Stimulated activated memory B cell treated with anti-CD40 and anti-IgM and Interleukin-4, amounts not matched to agents 10 μg/mL and 1 μg/mL and 100 μg/mL, for 72 hours (primary cell): Measurements from ENCODE around the gene KIF19.

Experiments
- ATAC-seq: fragments of 150-1000 bp; cut with Tn5 transposase; 2 replicates; pipeline ENCODE4 v1.10.0; 2021
- H3K27ac Mint-ChIP-seq: one replicate; pipeline ENCODE4 v1.8.0; 2022; ENCODE audit warnings: mild to moderate bottlenecking, mixed read lengths
- H3K27me3 Mint-ChIP-seq: one replicate; pipeline ENCODE4 v1.8.0; 2022; ENCODE audit warnings: mixed read lengths
- H3K36me3 Mint-ChIP-seq: one replicate; pipeline ENCODE4 v1.8.0; 2022; ENCODE audit warnings: mixed read lengths
- H3K4me1 Mint-ChIP-seq: one replicate; pipeline ENCODE4 v1.8.0; 2022; ENCODE audit warnings: mixed read lengths
- H3K4me3 Mint-ChIP-seq: one replicate; pipeline ENCODE4 v1.8.0; 2022; ENCODE audit warnings: mild to moderate bottlenecking, moderate library complexity, mixed read lengths
- H3K9me3 Mint-ChIP-seq: one replicate; pipeline ENCODE4 v1.8.0; 2022; ENCODE audit warnings: mixed read lengths

Gene KIF19

GRCh38 chr17:74380086-74380958, 54.3 kb downstream of the KIF19 start:
- H3K4me3 Mint-ChIP-seq = no peak overlapping the region
- peak; percentile 3 for ATAC-seq
- peaks cover 29% of the 10 kb centered on the region for H3K27me3 Mint-ChIP-seq
- H3K27ac Mint-ChIP-seq = no peak overlapping the region
- H3K4me1 Mint-ChIP-seq = no peaks in the 10 kb centered on the region
- H3K9me3 Mint-ChIP-seq = no peaks in the 10 kb centered on the region
- no peaks in the 10 kb centered on the region for H3K36me3 Mint-ChIP-seq

DNA sequence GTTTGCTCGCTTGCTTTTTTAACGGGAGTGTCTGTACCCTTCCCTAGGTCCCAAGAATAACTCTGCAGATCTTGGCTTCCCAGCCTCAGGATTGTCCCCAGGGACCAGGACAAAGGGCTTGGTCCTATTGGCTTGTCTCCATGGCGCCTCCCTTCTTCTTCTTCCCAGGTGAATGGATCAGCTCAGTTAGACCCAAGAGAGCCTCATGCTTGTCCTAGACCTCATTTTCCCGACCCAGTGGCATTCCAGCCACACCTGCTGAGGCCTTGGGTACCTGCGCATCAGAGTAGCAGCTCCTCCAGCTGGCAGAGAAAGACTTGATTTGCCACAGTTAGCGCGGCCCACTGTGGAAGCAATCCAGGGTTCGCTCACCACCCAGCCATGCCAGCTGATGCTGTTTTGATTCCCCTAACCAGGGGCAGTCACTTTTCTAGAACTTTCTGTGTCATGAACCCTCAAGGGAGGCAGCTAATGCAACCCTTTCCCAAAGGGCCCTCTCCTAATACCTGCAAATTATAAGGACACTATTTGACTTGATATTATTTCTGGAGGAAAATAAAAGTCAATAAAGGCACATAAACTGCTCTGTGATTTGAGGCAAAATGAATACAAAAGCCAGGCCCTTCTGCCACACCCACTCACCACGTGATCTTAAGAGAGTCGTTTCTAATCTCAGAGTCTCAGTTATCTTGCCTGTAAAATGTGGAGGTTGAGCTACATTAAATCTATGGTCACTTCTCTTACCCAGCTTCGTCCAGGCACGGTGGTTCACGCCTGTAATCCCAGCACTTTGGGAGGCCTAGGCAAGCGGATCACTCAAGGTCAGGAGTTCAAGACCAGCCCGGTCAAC, 55.2 kb downstream of the KIF19 start:
- no peaks in the 10 kb centered on the region for H3K4me1 Mint-ChIP-seq
- no peak for ATAC-seq
- no peaks in the 10 kb centered on the region for H3K36me3 Mint-ChIP-seq
- H3K4me3 Mint-ChIP-seq = no peak overlapping the region
- H3K9me3 Mint-ChIP-seq = no peaks in the 10 kb centered on the region
- H3K27ac Mint-ChIP-seq = no peak overlapping the region
- H3K27me3 Mint-ChIP-seq = peaks cover 35% of the 10 kb centered on the region

GRCh38 chr17:74383141-74383540, 57.1 kb downstream of the KIF19 start:
- Mint-ChIP-seq H3K9me3 (no peaks in the 10 kb centered on the region), H3K27ac (no peak overlapping the region), H3K27me3 (peaks cover 28% of the 10 kb centered on the region), H3K4me3 (no peak overlapping the region), H3K36me3 (no peaks in the 10 kb centered on the region), H3K4me1 (no peaks in the 10 kb centered on the region)
- no peak for ATAC-seq

DNA sequence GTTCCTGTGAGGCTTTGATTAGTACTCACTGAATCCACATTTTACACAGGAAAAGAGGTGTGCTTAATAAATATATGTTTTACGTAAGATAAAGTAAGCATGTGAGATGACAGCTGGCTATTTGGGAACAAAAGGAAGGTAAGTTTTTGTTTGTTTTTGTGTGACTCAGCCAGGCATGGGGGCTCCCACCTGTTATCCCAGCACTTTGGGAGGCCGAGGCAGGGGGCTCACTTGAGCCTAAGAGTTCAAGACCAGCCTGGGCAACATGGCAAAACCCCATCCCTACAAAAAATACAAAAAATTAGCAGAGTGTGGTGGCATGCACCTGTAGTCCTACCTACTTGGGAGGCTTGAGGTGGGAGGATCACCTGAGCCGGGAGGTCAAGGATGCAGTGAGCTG, 59.2 kb downstream of the KIF19 start:
- peaks cover 19% of the 10 kb centered on the region for H3K27me3 Mint-ChIP-seq
- H3K36me3 Mint-ChIP-seq = no peaks in the 10 kb centered on the region
- no peak overlapping the region for H3K27ac Mint-ChIP-seq
- no peaks in the 10 kb centered on the region for H3K9me3 Mint-ChIP-seq
- no peak overlapping the region for H3K4me3 Mint-ChIP-seq
- no peaks in the 10 kb centered on the region for H3K4me1 Mint-ChIP-seq
- ATAC-seq = no peak

GRCh38 chr17:74386386-74386785, 60.4 kb downstream of the KIF19 start:
- peaks cover 19% of the 10 kb centered on the region for H3K27me3 Mint-ChIP-seq
- no peaks in the 10 kb centered on the region for H3K36me3 Mint-ChIP-seq
- no peaks in the 10 kb centered on the region for H3K4me1 Mint-ChIP-seq
- H3K27ac Mint-ChIP-seq = no peak overlapping the region
- no peak for ATAC-seq
- H3K9me3 Mint-ChIP-seq = no peaks in the 10 kb centered on the region
- H3K4me3 Mint-ChIP-seq = no peak overlapping the region

DNA sequence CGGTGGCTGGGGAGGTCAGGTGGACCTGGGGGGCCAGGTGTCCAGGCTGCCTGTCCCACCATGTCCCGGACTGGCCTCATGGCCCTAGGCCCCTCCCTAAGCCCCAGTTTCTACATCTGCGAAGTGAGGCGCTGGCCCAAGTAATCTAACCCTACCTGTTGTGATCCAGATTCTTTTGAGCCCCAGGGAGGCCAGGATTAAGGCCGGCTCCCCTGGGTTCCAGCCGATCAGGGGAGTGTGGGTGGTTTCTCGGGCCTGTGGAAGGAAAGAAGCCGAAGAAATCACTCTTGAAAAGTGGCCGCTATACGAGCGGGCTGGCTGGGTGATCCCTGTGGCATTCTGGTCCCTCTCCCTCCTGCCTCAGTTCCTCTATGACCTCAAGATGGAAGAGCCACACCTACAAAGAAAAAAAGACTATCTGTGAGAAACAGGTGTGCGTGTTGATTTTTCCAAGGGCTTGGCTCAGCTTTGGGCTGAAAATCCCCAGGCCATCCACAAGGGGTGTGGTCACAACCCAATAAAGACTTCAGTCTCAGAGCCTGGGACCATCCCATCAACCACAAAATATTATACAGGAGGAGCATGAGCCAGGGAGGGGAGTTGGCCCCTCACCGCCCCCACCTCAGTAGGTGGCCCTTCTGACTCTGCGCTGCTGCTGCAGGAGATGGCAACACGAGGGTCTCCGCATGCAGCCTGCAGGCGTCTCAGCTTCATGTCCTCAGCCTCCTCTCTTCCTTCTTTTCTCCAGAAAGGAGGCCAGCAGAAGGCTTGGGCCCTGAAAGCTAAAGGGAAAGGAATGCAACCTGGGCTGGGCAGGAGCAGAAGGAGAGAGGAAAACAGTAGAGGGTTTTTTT, 61.6 kb downstream of the KIF19 start:
- Mint-ChIP-seq H3K36me3 (no peaks in the 10 kb centered on the region), H3K9me3 (no peaks in the 10 kb centered on the region), H3K4me1 (no peaks in the 10 kb centered on the region), H3K4me3 (no peak overlapping the region), H3K27ac (no peak overlapping the region), H3K27me3 (peaks cover 19% of the 10 kb centered on the region)
- ATAC-seq = peak; percentile 50

GRCh38 chr17:74389084-74389753, 63.2 kb downstream of the KIF19 start:
- H3K36me3 Mint-ChIP-seq = no peaks in the 10 kb centered on the region
- H3K27me3 Mint-ChIP-seq = peaks cover 27% of the 10 kb centered on the region
- ATAC-seq = no peak
- no peaks in the 10 kb centered on the region for H3K9me3 Mint-ChIP-seq
- H3K4me1 Mint-ChIP-seq = no peaks in the 10 kb centered on the region
- H3K27ac Mint-ChIP-seq = no peak overlapping the region
- no peak overlapping the region for H3K4me3 Mint-ChIP-seq

GRCh38 chr17:74389937-74390679, 64.1 kb downstream of the KIF19 start:
- Mint-ChIP-seq H3K4me1 (no peaks in the 10 kb centered on the region), H3K9me3 (no peaks in the 10 kb centered on the region), H3K36me3 (no peaks in the 10 kb centered on the region), H3K27me3 (peaks cover 26% of the 10 kb centered on the region), H3K4me3 (no peak overlapping the region), H3K27ac (no peak overlapping the region)
- no peak for ATAC-seq

DNA sequence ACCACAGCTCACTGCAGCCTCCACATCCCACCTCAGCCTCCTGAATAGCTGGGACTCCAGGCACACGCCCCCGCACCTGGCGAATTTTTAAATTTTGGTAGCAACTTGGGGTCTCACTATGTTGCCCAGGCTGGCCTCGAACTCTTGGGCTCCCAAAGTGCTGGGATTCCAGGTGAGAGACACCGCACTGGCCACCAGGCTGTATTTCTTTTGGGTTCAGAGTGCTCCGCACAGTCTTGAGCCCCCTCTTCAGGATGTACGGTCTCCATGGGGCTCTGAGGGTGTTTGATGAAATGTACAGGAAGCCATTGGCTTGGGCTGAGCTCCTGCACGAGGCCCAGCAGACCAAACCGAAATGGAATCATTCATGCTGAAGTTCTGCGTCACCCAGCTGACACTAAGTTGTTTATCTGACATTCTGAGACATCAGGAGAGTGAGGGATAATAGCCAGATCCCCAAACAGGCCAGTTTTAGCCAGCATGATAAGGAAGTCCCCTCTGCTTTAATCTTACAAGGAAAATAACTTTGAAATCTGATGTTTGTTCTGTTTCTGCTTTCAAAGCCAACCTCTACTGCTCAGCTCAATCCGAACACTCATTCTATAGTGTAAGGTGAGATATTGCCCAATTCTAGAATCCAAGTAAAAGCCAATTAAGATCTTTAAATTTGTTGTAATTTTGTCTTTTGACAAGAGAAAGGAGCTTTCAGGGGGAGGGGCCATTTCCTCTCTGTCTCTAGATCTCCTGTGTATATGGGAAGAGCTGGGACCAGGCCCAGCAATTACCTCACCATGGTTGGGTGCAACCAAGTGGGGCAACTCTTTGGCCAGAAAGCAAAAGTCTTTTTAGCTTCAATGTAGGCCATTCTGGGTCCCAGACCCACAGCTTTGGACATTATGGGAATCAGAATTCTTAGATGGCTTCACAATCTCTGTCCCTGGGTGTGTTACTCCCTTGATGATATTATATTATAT, 64.9 kb downstream of the KIF19 start:
- peaks cover 26% of the 10 kb centered on the region for H3K27me3 Mint-ChIP-seq
- H3K4me3 Mint-ChIP-seq = no peak overlapping the region
- H3K27ac Mint-ChIP-seq = no peak overlapping the region
- H3K9me3 Mint-ChIP-seq = no peaks in the 10 kb centered on the region
- H3K4me1 Mint-ChIP-seq = no peaks in the 10 kb centered on the region
- ATAC-seq = no peak
- H3K36me3 Mint-ChIP-seq = no peaks in the 10 kb centered on the region

DNA sequence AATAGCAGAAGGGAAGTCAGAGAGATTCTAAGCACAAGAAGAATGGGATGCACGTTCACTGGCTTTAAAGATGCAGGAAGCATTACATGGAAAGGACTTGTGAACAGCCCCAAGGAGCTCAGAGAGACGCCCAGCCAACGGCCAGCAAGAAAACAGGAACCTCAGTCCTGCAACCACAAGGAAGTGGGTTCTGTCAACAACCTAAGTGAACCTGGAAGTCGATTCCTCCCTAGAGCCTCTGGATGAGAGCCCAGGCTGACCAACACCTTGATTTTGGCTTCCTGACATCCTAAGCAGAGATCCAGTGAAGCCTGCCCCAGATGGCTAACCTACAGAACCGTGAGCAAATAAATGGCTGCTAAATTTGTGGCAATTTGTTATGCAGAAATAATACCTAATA, 65.7 kb downstream of the KIF19 start:
- H3K36me3 Mint-ChIP-seq = no peaks in the 10 kb centered on the region
- no peaks in the 10 kb centered on the region for H3K9me3 Mint-ChIP-seq
- ATAC-seq = no peak
- no peaks in the 10 kb centered on the region for H3K4me1 Mint-ChIP-seq
- H3K27ac Mint-ChIP-seq = no peak overlapping the region
- H3K4me3 Mint-ChIP-seq = no peak overlapping the region
- H3K27me3 Mint-ChIP-seq = peaks cover 26% of the 10 kb centered on the region

DNA sequence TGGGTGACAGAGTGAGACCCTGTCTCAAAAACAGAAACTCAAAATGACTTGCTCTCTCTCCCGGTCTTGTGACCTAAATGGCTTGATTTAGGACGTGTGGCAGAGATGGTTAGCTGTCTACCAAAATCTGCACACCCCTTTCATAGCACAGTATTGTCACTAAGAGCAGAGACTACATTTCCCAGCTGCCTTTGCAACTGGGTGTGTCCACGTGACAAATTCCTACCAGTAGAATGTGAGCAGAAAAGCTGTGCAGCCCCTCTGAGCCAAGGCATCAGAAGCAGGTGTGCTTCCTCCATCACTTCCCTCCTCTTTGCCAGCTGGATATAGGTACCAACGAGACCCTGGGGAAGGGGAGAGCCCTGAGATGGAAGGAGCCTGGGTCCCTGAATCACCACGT, 66.8 kb downstream of the KIF19 start:
- no peak for ATAC-seq
- Mint-ChIP-seq H3K4me1 (no peaks in the 10 kb centered on the region), H3K4me3 (no peak overlapping the region), H3K27me3 (peaks cover 26% of the 10 kb centered on the region), H3K36me3 (no peaks in the 10 kb centered on the region), H3K27ac (no peak overlapping the region), H3K9me3 (no peaks in the 10 kb centered on the region)

DNA sequence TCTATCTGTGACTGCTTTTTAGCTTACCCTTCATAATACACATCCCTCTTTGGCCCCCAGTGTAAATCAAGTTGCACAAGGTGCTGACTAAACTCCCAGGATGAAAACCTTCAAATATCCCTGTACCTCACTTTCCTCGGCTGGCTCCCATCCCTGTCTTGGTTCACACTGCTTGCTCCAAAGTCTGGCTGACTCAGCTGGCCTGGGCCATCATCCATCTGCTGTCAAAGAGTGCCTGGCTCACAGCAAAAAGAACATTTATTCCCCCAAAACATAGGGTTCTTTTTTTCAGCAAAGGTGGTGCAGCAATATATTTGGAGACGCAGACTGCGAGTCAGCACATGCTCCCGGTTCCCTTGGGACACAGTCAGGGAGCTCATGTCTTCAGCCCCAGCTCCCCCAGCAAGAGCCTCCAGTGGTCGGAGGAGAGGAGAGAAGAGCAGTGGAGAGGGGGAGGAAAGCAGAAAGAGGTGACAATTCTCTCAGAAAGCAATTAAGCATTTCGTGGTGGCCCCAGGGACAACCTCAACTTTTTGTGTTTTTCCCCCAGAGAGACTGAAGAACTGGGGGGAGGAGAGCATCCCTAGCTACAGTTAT, 67.4 kb downstream of the KIF19 start:
- no peak for ATAC-seq
- Mint-ChIP-seq H3K36me3 (no peaks in the 10 kb centered on the region), H3K4me3 (no peak overlapping the region)

More for the DNA sequence above, 67.4 kb downstream of the KIF19 start:
- Mint-ChIP-seq H3K27ac (no peak overlapping the region), H3K4me1 (no peaks in the 10 kb centered on the region), H3K27me3 (peaks cover 26% of the 10 kb centered on the region), H3K9me3 (no peaks in the 10 kb centered on the region)
